OCI-LY3 (cell line): ENCODE results near the gene FAM53B.

Source experiments
- H2AFZ ChIP-seq: fragments of 200-600, 300-600 bp; shearing (Covaris generic); 2 replicates; pipeline ENCODE4 v1.6.0; 2014; ENCODE audit warnings: antibody characterized with exemption, low read depth, low read length
- H3K27ac ChIP-seq: fragments of 200-600, 300-600 bp; sonication (generic); 2 replicates; pipeline ENCODE4 v1.5.1; 2014; ENCODE audit warnings: mild to moderate bottlenecking, low read length, moderate library complexity, mixed read lengths
- H3K27me3 ChIP-seq: fragments of 200-600, 300-600 bp; sonication (generic); 2 replicates; pipeline ENCODE4 v1.6.1; 2014; ENCODE audit warnings: low read depth, low read length, mixed read lengths
- H3K36me3 ChIP-seq: fragments of 200-600, 300-600 bp; sonication (generic); replicated peaks from 2 replicates; pipeline ENCODE3; 2014; ENCODE audit warnings: low read depth, low read length, mixed read lengths
- H3K4me1 ChIP-seq: fragments of 300-600, 200-600 bp; sonication (generic); 2 replicates; pipeline ENCODE4 v1.6.1; 2014; ENCODE audit warnings: low read length, mixed read lengths
- H3K4me2 ChIP-seq: fragments of 200-600, 300-600 bp; sonication (generic); 2 replicates; pipeline ENCODE4 v1.6.1; 2014; ENCODE audit warnings: low read length, mixed read lengths
- H3K4me3 ChIP-seq: fragments of 300-600, 200-600 bp; sonication (generic); 2 replicates; pipeline ENCODE4 v1.5.1; 2014; ENCODE audit warnings: antibody characterized with exemption, mild to moderate bottlenecking, low read length, moderate library complexity
- H3K79me2 ChIP-seq: fragments of 300-600, 200-600 bp; shearing (Covaris generic); 2 replicates; pipeline ENCODE4 v1.6.1; 2014; ENCODE audit warnings: mild to moderate bottlenecking, low read length, mixed read lengths
- H3K9ac ChIP-seq: fragments of 300-600, 200-600 bp; shearing (Covaris generic); 2 replicates; pipeline ENCODE4 v1.6.0; 2014; ENCODE audit warnings: mild to moderate bottlenecking, low read length, moderate library complexity
- H3K9me3 ChIP-seq: fragments of 200-600, 300-600 bp; shearing (Covaris generic); 2 replicates; pipeline ENCODE4 v1.6.1; 2014; ENCODE audit warnings: low read length, mixed read lengths; ENCODE audit not compliant: insufficient read depth
- H4K20me1 ChIP-seq: fragments of 200-600, 300-600 bp; sonication (generic); 2 replicates; pipeline ENCODE4 v1.6.1; 2016; ENCODE audit warnings: low read length, mixed read lengths; ENCODE audit not compliant: insufficient read depth
- CTCF ChIP-seq: fragments of 200-600, 300-600 bp; sonication (generic); IDR thresholded peaks from 2 replicates; pipeline ENCODE4 v1.5.1; 2014; ENCODE audit warnings: antibody characterized with exemption, low read length, low read depth
- EZH2phosphoT487 ChIP-seq: fragments of 200-600 bp; shearing (Covaris generic); IDR thresholded peaks from 2 replicates; pipeline ENCODE4 v1.6.1; 2018; ENCODE audit warnings: antibody characterized with exemption, mixed run types, low read depth

FAM53B gene

GRCh38 chr10:124691002-124691401 is 53.2 kb downstream of the FAM53B start:
- H3K4me1 ChIP-seq, result peaks cover 33% of the 10 kb centered on the region
- no peaks in the 10 kb centered on the region for H3K79me2 ChIP-seq
- H3K4me3 ChIP-seq, result no peak overlapping the region
- H3K9ac ChIP-seq, result no peak overlapping the region
- peaks cover 34% of the 10 kb centered on the region for H4K20me1 ChIP-seq
- TF ChIP-seq EZH2phosphoT487 (no peak), CTCF (no peak)
- H3K27ac ChIP-seq, result no peak overlapping the region
- H3K27me3 ChIP-seq, result no peaks in the 10 kb centered on the region
- no peak overlapping the region for H3K4me2 ChIP-seq
- H3K9me3 ChIP-seq, result no peaks in the 10 kb centered on the region
- no peak overlapping the region for H2AFZ ChIP-seq
- H3K36me3 ChIP-seq, result peaks cover 45% of the 10 kb centered on the region

- H3K27ac ChIP-seq, result no peak overlapping the region
- peaks cover 37% of the 10 kb centered on the region for H3K4me1 ChIP-seq
- TF ChIP-seq CTCF (no peak), EZH2phosphoT487 (no peak)
- no peak overlapping the region for H3K4me3 ChIP-seq
- no peaks in the 10 kb centered on the region for H3K9me3 ChIP-seq
- H3K27me3 ChIP-seq, result no peaks in the 10 kb centered on the region
- H4K20me1 ChIP-seq, result peaks cover 35% of the 10 kb centered on the region
- no peaks in the 10 kb centered on the region for H3K79me2 ChIP-seq
- no peak overlapping the region for H3K9ac ChIP-seq
- no peak overlapping the region for H3K4me2 ChIP-seq
- no peak overlapping the region for H2AFZ ChIP-seq
- peaks cover 37% of the 10 kb centered on the region for H3K36me3 ChIP-seq
These were observed 54.2 kb downstream of the FAM53B start for GRCh38 chr10:124689911-124690498.

- H3K9ac ChIP-seq, result no peak overlapping the region
- H3K36me3 ChIP-seq, result peaks cover 33% of the 10 kb centered on the region
- H3K27ac ChIP-seq, result no peak overlapping the region
- no peak overlapping the region for H2AFZ ChIP-seq
- H3K4me2 ChIP-seq, result peak overlapping the region; percentile 6
- no peak for TF ChIP-seq CTCF
- TF ChIP-seq EZH2phosphoT487, result no peak
- no peaks in the 10 kb centered on the region for H3K79me2 ChIP-seq
- no peak overlapping the region for H3K4me3 ChIP-seq
- H4K20me1 ChIP-seq, result peaks cover 40% of the 10 kb centered on the region
- H3K4me1 ChIP-seq, result peaks cover 35% of the 10 kb centered on the region
- H3K27me3 ChIP-seq, result no peaks in the 10 kb centered on the region
- no peaks in the 10 kb centered on the region for H3K9me3 ChIP-seq
These were observed 55.1 kb downstream of the FAM53B start for GRCh38 chr10:124688889-124689670.

DNA sequence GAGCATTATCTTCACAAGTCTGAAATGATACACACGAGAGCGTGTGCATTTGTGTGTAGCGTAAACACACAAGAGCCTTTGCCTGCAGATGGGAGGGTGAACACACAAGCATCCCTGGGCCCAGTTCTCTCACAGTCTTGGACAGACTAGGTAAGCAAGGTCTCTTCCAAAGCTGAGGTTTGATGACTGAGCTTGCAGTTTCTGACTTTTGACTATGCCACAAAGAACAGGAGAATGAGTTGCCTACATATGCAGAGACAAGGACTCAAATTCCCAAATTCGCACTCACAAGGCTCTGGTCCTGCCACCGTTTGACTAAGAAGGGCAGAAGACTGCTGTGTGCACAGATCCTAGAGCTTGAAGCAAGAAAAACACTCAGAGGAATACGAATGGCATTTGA is 55.8 kb downstream of the FAM53B start:
- Histone ChIP-seq H3K36me3 (peaks cover 33% of the 10 kb centered on the region), H3K9ac (no peak overlapping the region), H2AFZ (no peak overlapping the region), H3K4me1 (peaks cover 35% of the 10 kb centered on the region), H3K27ac (no peak overlapping the region), H4K20me1 (peaks cover 47% of the 10 kb centered on the region), H3K4me2 (peak overlapping the region; percentile 6), H3K79me2 (no peaks in the 10 kb centered on the region), H3K9me3 (no peaks in the 10 kb centered on the region), H3K27me3 (no peaks in the 10 kb centered on the region), H3K4me3 (no peak overlapping the region)
- TF ChIP-seq CTCF (no peak), EZH2phosphoT487 (no peak)
